GM21515 (cell line): ENCODE results near the gene ADARB2.

Experiments
- ATAC-seq: cut with Tn5 transposase; IDR thresholded peaks from one replicate; pipeline ENCODE4 v1.9.1; 2021; ENCODE audit not compliant: unreplicated experiment

ADARB2 gene

GRCh38 chr10:1736144-1736971 lies 967 bp downstream of the ADARB2 start:
- no peak for ATAC-seq

GRCh38 chr10:1735562-1735961 lies 1.8 kb downstream of the ADARB2 start:
- ATAC-seq, result no peak

- no peak for ATAC-seq
These were observed 3.0 kb downstream of the ADARB2 start for GRCh38 chr10:1734288-1734687.

DNA sequence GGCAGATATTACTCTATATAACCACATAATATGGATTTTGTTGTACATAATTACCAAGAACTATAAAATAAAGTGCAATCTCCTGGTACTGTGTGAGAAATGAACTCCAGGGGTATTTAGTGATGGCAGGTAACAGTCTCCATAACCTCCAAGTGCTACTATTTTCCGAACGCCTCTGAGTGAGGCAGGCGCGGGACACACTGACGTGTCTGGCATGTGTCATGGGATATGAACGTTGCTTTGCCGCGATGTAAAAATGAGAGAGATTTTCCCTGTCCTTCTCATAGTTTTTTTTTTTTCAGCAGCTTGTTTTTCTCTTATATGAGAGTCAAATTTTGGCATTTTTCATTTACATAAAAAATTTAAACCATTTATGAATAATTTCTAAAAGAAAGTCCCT lies 3.6 kb downstream of the ADARB2 start:
- ATAC-seq, result no peak

GRCh38 chr10:1732564-1732996 lies 4.7 kb downstream of the ADARB2 start:
- no peak for ATAC-seq

- no peak for ATAC-seq
These were observed 5.7 kb downstream of the ADARB2 start for GRCh38 chr10:1731592-1731991.

GRCh38 chr10:1729751-1730150 lies 7.6 kb downstream of the ADARB2 start:
- no peak for ATAC-seq

DNA sequence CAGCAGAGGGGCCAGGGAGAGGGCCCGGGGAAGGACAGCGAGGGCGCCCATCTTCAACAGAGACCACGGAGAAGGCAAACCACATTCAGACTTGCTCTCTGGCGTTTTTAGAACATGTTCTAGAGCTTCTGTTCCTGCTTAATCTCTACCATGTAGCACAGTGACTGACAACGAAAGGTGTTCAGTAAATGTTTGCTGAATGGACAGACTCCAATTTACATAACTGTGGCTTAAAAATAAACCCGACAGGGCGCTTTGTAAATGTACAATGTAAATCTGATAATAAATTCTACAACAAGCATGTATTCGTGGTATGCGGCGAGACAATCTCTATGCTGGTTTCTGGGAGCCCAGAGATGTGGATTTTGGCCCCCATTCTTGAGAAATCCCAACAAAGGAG lies 10.5 kb downstream of the ADARB2 start:
- no peak for ATAC-seq

- ATAC-seq, result no peak
These were observed 12.3 kb downstream of the ADARB2 start for GRCh38 chr10:1724921-1725488.

GRCh38 chr10:1716839-1717238 lies 20.5 kb downstream of the ADARB2 start:
- ATAC-seq, result no peak

DNA sequence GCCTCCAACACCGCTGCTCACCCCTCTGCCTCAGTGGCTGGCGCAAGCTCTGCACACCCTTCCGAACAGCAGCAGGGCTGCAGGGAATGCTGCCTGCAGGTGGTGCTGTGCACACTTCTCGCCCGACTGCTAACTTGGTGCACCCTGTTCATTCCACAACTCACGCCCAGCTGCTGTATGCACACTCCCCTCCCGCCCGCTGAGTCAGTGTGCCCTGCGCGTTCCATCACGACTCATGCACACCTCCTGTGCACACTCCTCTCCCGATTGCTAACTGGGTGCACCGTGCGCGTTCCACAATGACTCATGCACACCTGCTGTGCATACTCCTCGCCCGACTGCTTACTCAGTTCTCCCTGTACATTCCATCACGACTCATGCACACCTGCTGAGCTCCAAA lies 21.5 kb downstream of the ADARB2 start:
- ATAC-seq, result peak; percentile 66

DNA sequence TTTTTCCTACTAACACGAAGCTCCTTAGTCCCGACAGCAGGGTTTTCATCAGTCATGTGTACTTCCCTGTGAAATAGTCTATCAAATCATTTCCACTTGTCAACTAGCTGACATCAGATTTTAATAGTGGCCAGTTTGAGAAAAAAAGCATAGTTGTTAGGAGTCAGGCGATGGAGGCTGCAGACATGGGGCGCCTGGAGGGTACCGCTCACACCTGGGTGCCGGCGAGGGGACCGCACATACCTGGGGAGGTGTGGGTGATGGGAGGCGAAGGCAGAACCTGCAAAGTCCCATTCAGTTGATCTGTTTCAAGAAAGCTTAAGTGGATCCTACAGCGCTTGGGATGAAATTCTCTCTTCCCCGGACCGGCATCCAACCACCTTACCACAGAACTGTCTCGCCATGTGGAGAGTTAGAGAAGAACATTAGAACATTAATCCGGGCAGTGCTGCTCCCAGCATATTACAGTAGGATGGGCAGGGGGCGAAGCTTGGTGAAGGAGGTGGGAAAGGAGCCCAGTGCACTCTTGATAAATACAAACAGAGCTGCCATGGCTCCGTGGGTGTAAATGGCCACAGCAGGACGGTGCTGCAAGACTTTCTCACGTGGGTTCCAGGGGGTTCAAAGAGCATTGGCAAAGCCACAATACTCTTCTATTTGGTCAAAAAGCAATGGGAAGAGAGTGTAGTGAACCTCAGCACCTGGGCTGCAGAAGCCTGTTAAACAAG lies 24.2 kb downstream of the ADARB2 start:
- no peak for ATAC-seq

DNA sequence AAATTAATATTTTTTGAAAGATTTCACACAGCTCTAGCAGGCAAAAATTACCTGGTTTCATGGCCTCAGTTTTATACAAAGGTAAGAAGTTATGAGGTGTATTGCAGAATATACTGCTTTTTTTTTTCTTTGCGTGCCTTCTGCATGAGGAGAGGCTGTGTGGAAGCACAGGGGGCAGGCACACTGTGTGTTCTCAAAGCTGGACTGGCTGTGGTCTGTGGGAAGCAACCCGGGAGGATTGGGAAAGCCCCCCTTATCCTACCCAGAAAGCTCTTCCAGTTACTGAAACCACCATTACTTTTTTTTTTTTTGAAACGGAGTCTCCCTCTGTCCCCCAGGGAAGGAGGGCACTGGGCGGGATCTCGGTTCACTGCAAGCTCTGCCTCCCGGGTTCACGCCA lies 25.0 kb downstream of the ADARB2 start:
- no peak for ATAC-seq

- no peak for ATAC-seq
These were observed 28.2 kb downstream of the ADARB2 start for GRCh38 chr10:1709161-1709560.

DNA sequence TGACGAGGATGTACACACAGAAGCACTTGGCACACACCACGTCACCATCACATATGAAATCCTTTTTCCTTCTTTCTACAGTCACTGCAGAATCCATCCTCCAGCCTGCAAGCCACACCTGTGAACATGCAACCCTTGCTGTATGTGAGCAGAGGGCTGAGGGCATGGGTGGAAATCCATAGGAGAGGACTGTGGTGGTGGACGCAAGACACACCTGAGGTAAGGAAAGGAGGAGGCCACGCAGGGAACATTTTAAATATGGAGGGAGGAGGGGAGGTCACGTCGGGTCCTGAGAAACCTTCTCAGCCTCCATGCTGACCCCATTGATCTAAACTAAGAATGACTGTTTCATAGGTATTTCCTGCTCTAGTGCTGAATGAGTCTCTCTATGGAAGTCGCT lies 28.6 kb downstream of the ADARB2 start:
- no peak for ATAC-seq

DNA sequence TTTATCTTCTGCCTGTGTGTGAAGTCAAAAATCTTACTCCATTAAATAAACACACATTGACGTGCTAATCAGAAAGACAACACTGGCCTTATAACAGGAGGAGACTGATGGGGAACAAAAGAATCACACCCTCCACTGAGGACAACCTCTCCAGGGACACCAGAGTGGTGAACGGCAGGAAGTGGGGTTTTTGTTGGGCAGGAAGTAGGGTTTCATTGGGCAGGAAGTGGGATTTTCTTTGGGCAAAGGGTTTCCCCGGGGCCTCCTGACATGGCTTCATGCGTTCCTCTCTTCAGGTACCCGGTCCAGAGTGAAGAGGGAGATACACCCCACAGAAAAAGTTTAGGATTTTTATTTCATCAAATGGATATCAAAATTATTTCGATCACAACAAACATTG lies 30.6 kb downstream of the ADARB2 start:
- ATAC-seq, result no peak

DNA sequence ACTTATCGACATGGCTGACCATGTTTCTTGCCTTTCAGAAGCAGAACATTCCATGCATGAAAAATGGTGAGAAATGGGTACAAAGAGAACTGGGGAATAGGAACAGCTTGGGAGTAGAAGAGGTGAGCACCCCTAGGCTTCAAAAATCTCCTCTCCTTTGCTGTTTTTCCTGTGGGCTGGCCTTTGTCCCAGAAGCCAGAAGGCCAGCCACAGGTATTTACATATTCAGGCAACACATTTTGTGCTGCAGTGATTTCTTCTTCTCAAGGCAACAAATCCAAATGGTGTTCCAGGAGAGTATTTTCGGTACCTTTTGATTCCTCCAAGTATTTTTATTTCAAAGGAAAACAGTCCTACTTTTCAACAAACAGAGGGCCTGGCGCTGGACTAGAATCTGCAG lies 31.1 kb downstream of the ADARB2 start:
- ATAC-seq, result no peak

DNA sequence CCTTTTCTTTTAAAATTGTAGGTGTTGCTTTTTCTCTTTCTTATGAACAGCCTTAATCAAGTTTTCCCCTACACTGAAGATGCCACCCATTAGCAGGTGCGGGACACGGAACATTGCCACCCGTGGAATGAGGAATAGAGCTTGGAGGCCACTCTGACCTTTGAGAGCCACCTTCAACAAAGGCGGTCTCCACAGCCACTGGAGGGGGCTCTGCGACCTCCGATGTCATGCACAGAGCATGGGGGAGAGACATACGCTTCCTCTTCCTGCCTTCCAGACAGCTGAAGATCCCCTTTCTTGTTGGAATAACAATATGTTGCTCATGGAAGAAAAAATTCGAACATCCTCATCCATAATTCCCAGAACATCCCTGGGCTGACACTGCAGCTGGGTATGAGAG lies 39.1 kb downstream of the ADARB2 start:
- no peak for ATAC-seq

DNA sequence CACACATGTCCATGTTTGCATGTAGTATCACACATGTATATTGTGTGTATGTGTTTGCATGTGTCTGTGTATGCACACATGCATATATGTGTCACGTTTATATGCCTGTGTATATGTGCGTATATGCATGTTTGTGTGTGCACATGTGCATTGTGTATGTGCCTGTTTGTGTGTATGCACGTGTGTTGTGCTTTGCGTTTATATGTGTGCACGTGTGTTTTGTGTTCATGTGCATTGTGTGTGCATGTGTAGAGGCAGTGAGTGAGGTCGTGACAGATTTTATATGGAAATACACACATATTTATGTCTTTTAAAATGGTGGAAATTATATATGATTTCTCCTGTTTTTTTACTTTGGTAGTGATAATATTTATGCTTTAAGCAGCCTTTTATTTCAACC lies 41.2 kb downstream of the ADARB2 start:
- no peak for ATAC-seq

- no peak for ATAC-seq
These were observed 47.2 kb downstream of the ADARB2 start for GRCh38 chr10:1690086-1690485.

DNA sequence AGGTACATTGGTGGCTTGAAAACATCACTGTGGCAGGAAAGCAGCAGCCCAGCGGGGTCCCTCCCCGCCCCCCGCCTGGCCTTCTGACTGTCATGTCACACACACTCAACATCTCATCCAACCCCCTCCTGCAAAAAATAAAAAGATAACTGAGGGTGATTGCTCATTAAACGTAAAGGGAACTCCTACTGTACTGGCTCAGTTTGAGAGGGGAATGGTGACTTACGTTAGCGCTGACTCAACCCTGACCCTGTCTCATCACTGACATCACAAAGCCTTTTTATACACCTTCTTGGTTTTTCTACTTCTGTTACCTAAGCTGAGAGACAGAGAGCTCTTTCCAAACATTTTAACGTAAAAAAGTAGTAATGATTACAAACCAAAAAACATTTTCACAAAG lies 48.8 kb downstream of the ADARB2 start:
- no peak for ATAC-seq

GRCh38 chr10:1687623-1688150 lies 49.6 kb downstream of the ADARB2 start:
- no peak for ATAC-seq
